ENCODE measurements around the gene AKT2. TPM values are rescaled to one million over a fixed set of nuclear protein-coding genes. Genes with fewer than 3 reads are reported as not detected.
A peak's percentile ranks its signal among the peaks of the same experiment; 100 is the strongest.

AKT2 gene
- total RNA-seq, 1 experiment from 2014 or later: 149 TPM

GRCh38 chr19:40256512-40256911 lies 28.6 kb downstream of the AKT2 start:
- no peak for DNase-seq
- H3K36me3 ChIP-seq (ENCODE audit: low read depth): peaks cover 11% of the 10 kb centered on the region; the same call in 1 of the 2 replicates
- H3K4me1 ChIP-seq (replicated peaks; ENCODE audit: insufficient read depth): peaks cover 21% of the 10 kb centered on the region
- no peaks in the 10 kb centered on the region for H3K9me3 ChIP-seq (ENCODE audit: insufficient read depth, low read depth)
- ChIA-PET CTCF (no interaction called here), POLR2A (ENCODE audit: unreplicated experiment) (no interaction called here)
- peak overlapping the region; percentile 28; the same call in 1 of the 2 replicates for H3K4me2 ChIP-seq
- BruUV-seq (replicated peaks): TSS peak; percentile 19
- no peak overlapping the region for H3K4me3 ChIP-seq
- no peak for TF ChIP-seq CTCF (conservative IDR thresholded peaks at IDR 0.05)
- TF ChIP-seq EZH2 (IDR thresholded peaks at IDR 0.05; ENCODE audit: low read depth): no peak
- H4K20me1 ChIP-seq (ENCODE audit: insufficient read depth): peaks cover 43% of the 10 kb centered on the region
- intact Hi-C loops (cut with micrococcal nuclease; ENCODE audit: unreplicated experiment): no loop called here
- H3K79me2 ChIP-seq (ENCODE audit: low read depth): peaks cover 40% of the 10 kb centered on the region
- H2AFZ ChIP-seq: no peak overlapping the region
- H3K9me2 ChIP-seq (ENCODE audit: insufficient read depth): no peaks in the 10 kb centered on the region
- peaks cover 32% of the 10 kb centered on the region; the same call in 1 of the 2 replicates for H3F3A ChIP-seq (ENCODE audit: insufficient read depth, low read depth)
- H3K27ac ChIP-seq: peak overlapping the region; percentile 57
- no peaks in the 10 kb centered on the region for H3K27me3 ChIP-seq (ENCODE audit: insufficient read depth, low read depth)

- ChIA-PET CTCF (no interaction called here), POLR2A (ENCODE audit: unreplicated experiment) (no interaction called here)
- Histone ChIP-seq H3K4me3 (no peak overlapping the region), H3K27me3 (ENCODE audit: insufficient read depth, low read depth) (no peaks in the 10 kb centered on the region), H3K4me2 (no peak overlapping the region), H2AFZ (no peak overlapping the region), H3K36me3 (ENCODE audit: low read depth) (peaks cover 11% of the 10 kb centered on the region; the same call in 1 of the 2 replicates), H3K9me2 (ENCODE audit: insufficient read depth) (no peaks in the 10 kb centered on the region), H3K4me1 (replicated peaks; ENCODE audit: insufficient read depth) (peaks cover 21% of the 10 kb centered on the region), H3F3A (ENCODE audit: insufficient read depth, low read depth) (peaks cover 32% of the 10 kb centered on the region; the same call in 1 of the 2 replicates), H4K20me1 (ENCODE audit: insufficient read depth) (peaks cover 43% of the 10 kb centered on the region), H3K27ac (peak overlapping the region; percentile 57; the same call in 1 of the 2 replicates), H3K79me2 (ENCODE audit: low read depth) (peaks cover 40% of the 10 kb centered on the region), H3K9me3 (ENCODE audit: insufficient read depth, low read depth) (no peaks in the 10 kb centered on the region)
- intact Hi-C loops (cut with micrococcal nuclease; ENCODE audit: unreplicated experiment): no loop called here
- no TSS peak for BruUV-seq (replicated peaks)
- TF ChIP-seq EZH2 (IDR thresholded peaks at IDR 0.05; ENCODE audit: low read depth) (no peak), CTCF (conservative IDR thresholded peaks at IDR 0.05) (no peak)
- no peak for DNase-seq
Measured at GRCh38 chr19:40255619-40256166, 29.5 kb downstream of the AKT2 start.

- no peaks in the 10 kb centered on the region for H3K27me3 ChIP-seq (ENCODE audit: insufficient read depth, low read depth)
- H3K4me3 ChIP-seq: no peak overlapping the region
- intact Hi-C loops (cut with micrococcal nuclease; ENCODE audit: unreplicated experiment): no loop called here
- H3K4me1 ChIP-seq (replicated peaks; ENCODE audit: insufficient read depth): peaks cover 21% of the 10 kb centered on the region
- H3K79me2 ChIP-seq (ENCODE audit: low read depth): peaks cover 36% of the 10 kb centered on the region
- TF ChIP-seq CTCF (conservative IDR thresholded peaks at IDR 0.05): no peak
- TF ChIP-seq EZH2 (IDR thresholded peaks at IDR 0.05; ENCODE audit: low read depth): no peak
- H4K20me1 ChIP-seq (ENCODE audit: insufficient read depth): peaks cover 39% of the 10 kb centered on the region
- no peaks in the 10 kb centered on the region for H3K9me2 ChIP-seq (ENCODE audit: insufficient read depth)
- CTCF ChIA-PET: no interaction called here
- no peak overlapping the region for H3K4me2 ChIP-seq
- no peak overlapping the region for H2AFZ ChIP-seq
- H3K27ac ChIP-seq: no peak overlapping the region
- POLR2A ChIA-PET (ENCODE audit: unreplicated experiment): no interaction called here
- H3K9me3 ChIP-seq (ENCODE audit: insufficient read depth, low read depth): no peaks in the 10 kb centered on the region
- no peak for DNase-seq
- H3F3A ChIP-seq (ENCODE audit: insufficient read depth, low read depth): peaks cover 31% of the 10 kb centered on the region; the same call in 1 of the 2 replicates
- peaks cover 11% of the 10 kb centered on the region; the same call in 1 of the 2 replicates for H3K36me3 ChIP-seq (ENCODE audit: low read depth)
- no TSS peak for BruUV-seq (replicated peaks)
Measured at GRCh38 chr19:40254714-40255418, 30.3 kb downstream of the AKT2 start.

Measured in PC-9 (cell line).